GM19240 (cell line): ENCODE data around the gene GATA2.

Source experiments
- DNase-seq: peaks from one replicate; pipeline ENCODE4 v3.0.0; 2011; ENCODE audit warnings: low spot score; ENCODE audit not compliant: insufficient read length

Gene GATA2

GRCh38 chr3:128488636-128488990 lies 4.4 kb downstream of the GATA2 start:
- DNase-seq = no peak

DNA sequence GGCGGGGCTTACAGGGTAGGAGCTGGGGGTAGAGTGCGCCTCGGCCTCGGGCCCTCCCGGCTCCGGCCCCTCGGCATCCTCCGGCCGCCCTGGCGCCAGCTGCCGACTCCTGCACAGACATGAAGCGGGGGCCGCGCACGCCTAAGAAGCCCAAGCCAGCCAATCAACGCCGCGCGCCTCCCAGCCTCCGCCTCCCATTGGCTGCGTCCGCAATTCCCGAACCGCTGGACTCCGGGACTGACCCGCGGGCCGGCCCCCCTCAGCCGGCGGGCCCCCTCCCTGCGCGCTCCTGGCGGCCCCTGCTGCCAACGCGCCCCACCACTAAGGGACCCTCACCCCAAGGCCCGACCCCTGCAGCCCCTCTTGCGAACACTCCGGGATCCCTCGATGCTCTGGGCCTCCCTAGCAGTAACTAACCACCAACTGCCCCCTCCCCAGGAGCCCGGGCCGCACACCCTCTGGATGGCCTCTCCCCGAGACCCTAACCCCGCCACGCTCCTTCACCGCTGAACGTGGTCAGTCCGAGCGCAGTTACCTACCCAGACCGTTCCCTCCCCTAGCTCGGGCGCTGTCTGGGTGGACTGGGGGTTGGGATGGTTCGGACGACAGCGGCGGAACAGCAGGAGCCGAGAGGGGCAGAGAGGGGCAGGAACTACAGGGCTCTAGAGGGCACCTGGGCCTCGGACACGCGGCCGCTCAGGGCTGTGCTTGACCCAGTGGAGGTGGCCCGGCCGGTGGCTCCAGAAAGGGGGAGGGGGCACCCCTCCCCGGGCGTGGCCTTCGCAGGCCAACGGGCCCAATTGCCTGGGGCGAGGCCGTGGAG lies 5.0 kb downstream of the GATA2 start:
- no peak for DNase-seq

GRCh38 chr3:128487538-128487812 lies 5.5 kb downstream of the GATA2 start:
- DNase-seq = no peak

DNA sequence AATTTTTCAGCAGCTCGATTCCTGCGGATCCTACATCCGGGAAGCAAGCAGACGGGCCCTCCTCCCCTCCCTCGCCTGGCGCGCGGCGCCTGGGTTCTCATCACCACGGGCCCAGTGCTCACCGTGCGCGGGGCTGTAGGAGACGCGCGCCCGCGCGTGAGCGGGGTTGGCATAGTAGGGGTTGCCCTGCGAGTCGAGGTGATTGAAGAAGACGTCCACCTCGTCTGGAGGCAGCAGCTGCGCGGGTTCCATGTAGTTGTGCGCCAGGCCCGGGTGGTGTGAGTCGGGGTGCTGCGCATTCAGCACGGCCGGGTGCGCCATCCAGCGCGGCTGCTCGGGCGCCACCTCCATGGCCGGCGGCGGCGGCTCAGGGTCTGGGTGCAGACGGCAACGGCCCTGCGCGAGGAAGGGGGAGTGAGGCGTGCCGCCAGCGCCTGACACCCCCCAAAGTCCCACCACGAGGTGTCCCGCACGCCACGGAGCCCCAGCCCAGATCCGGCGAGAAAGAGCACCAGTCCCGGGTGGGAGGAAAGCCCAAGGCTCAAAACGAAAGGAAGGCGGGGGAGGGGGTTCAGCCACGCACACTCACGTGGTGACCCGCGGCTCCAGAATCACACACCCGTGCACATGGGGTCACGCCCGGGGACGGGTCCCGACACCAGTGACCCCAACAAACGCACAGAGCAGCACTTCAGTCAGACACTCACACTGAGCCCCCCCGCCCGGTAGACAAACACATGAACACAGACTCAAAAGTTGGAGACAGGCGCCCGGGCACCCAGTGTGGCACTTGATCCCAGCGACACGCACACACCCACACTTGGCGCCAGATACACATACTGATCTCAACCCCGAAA lies 6.1 kb downstream of the GATA2 start:
- DNase-seq = no peak

DNA sequence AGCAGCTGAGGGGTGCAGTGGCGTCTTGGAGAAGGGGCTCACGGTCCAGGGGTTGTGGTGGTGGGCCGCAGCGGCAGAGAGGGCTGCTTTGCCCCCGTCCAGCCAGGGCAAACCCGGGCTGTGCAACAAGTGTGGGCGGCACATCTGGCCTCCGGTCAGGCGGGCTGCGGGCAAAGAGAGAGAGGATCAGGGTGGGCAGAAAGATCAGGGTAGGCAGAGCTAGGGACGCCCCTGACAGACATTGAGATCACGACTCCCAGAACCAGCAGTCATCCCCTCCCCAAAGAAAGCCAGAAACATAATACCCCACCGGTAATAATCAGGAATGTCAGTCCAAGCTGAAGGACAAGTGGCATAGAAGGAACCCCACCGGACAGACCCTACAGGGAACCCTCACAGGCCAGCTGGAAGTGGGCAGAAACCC lies 6.8 kb downstream of the GATA2 start:
- no peak for DNase-seq

GRCh38 chr3:128485282-128486204 lies 7.5 kb downstream of the GATA2 start:
- no peak for DNase-seq

GRCh38 chr3:128484404-128485281 lies 8.4 kb downstream of the GATA2 start:
- no peak for DNase-seq

DNA sequence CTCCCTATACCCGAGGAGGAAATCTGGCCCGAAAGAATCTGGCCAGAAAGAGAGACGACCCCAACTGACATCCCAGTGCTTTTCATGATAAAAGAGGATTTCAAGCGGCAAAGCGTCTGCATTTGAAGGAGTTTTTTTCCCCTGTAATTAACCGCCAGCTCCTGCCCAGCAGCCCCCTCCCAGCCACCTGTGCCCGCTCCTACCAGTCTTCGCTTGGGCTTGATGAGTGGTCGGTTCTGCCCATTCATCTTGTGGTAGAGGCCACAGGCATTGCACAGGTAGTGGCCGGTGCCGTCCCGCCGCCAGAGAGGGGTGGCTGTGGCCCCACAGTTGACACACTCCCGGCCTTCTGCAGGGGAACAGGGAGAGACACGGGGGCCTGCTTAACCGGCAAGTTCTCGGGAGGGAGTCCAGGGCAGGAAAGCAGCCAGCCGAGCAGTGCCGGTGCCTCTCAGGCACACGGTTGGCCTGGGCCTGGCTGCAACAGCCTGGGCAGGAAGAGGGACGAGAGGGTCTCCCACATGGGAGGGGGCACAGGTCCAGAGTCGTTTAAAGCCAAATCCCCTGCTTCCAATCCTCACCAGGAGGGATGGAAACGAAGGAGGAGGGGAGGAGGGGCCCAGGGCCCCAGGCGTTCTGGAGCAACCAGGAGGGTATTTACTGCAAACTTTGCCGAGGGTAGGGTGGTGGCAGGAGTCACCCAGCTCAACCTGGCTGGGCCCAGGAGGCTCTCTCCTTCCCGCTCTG lies 9.2 kb downstream of the GATA2 start:
- DNase-seq = no peak

DNA sequence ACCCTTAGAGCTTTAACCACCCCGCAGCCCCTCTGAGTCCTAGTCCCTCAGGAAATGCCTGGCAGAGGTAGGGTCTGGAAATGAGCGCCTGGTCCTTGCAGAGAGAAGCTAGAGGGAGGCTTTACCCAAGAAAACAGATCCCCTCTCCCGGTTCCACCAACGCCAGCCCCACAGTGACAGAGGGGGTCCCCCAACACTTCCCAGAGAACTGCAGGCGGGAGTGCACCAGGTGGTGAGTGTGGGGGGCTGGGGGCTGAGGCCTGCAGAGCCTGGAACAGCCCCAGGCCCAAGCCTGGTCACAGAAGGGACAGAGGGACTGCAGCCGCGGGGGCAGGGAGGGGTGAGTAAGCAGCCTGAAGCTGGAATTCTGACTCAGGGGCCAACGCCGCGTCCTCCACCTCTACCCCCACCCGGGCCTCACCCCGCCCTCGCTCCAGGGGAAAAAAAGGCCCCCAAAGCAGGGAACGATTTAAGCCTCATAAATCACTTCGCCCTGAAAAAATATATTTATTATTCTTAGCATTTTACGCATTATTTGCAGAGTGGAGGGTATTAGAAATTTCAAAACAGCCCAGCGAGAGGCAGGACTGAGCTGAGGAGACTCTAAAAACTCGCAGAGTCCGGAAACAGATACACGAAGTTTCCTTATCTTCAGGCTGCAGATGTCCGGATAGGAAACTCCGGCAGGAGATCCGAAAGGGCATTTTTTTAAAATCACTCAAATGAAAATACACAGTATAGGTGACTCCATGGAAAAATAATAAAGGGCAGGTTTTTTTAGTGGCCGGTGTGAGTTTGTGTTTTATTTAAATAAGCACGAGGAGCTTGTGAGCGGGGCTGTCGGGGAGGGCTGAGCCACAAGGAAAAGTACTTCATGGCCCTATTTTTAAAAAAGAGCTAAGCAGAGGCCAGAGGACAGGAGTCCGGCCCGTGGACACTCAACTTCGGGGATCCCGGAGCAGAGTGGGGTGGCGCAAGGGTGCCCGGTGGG lies 10.0 kb downstream of the GATA2 start:
- DNase-seq = no peak

- no peak for DNase-seq
These were observed 10.8 kb downstream of the GATA2 start for GRCh38 chr3:128482175-128482574.

- no peak for DNase-seq
These were observed 11.5 kb downstream of the GATA2 start for GRCh38 chr3:128481438-128481942.

- DNase-seq = no peak
These were observed 12.1 kb downstream of the GATA2 start for GRCh38 chr3:128480717-128481437.

GRCh38 chr3:128480278-128480677 lies 12.7 kb downstream of the GATA2 start:
- DNase-seq = no peak

DNA sequence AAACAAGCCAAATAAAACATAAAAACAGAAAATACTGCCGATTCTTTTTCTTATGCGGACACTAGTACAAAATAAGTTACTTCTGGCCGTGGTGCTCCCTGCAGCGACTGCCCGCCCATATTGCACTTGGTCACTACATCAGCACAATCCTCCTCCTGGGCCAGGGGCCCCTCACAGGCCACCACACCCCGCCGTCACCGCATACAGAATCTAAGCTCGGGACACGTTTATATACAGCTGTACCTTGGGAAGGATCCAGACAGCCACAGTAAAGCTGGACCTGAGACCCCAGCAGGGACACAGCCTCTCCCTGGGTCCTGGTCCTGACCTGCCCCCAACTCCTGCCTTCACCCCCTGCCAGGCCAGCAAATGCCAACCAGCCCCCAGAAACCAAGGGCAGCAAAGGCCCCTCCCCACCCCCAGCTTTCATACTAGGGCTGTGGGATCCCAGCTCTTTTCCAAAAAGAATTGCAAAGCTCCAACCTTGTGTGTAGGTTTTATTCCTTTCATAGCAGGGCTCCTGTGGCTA lies 13.4 kb downstream of the GATA2 start:
- no peak for DNase-seq

- DNase-seq = no peak
These were observed 14.2 kb downstream of the GATA2 start for GRCh38 chr3:128478576-128479506.

- no peak for DNase-seq
These were observed 16.3 kb downstream of the GATA2 start for GRCh38 chr3:128476659-128477058.

GRCh38 chr3:128475355-128475754 lies 17.6 kb downstream of the GATA2 start:
- no peak for DNase-seq
